Endodermal cell (in vitro differentiated cells): ENCODE data around the gene RCL1. TPM values are rescaled to one million over a fixed set of nuclear protein-coding genes. Genes with fewer than 3 reads are reported as not detected.
A peak's percentile ranks its signal among the peaks of the same experiment; 100 is the strongest.

ENCODE experiments used
- DNase-seq: peaks from one replicate; pipeline ENCODE4 v3.0.0-alpha.2; 2017
- H3K27ac ChIP-seq: 2 replicates; pipeline ENCODE4 v1.5.1; 2013; ENCODE audit warnings: mild to moderate bottlenecking, low read depth, low read length, moderate library complexity
- H3K27me3 ChIP-seq: 2 replicates; pipeline ENCODE4 v1.6.1; 2013; ENCODE audit warnings: mild to moderate bottlenecking, low read length, moderate library complexity; ENCODE audit not compliant: insufficient read depth, control insufficient read depth, poor library complexity, severe bottlenecking
- H3K36me3 ChIP-seq: 2 replicates; pipeline ENCODE4 v1.7.0; 2013; ENCODE audit warnings: mild to moderate bottlenecking, low read length, moderate library complexity; ENCODE audit not compliant: control insufficient read depth, insufficient read depth
- H3K4me1 ChIP-seq: one replicate; pipeline ENCODE4 v1.7.0; 2013; ENCODE audit warnings: low read length; ENCODE audit not compliant: control insufficient read depth, insufficient read depth
- H3K4me3 ChIP-seq: 2 replicates; pipeline ENCODE4 v1.5.1; 2013; ENCODE audit warnings: mild to moderate bottlenecking, low read length, moderate library complexity
- H3K9ac ChIP-seq: 2 replicates; pipeline ENCODE4 v1.6.1; 2013; ENCODE audit warnings: mild to moderate bottlenecking, low read length, moderate library complexity; ENCODE audit not compliant: poor library complexity, severe bottlenecking; ENCODE audit errors: extremely low read depth
- H3K9me3 ChIP-seq: 2 replicates; pipeline ENCODE4 v1.6.1; 2013; ENCODE audit warnings: mild to moderate bottlenecking, low read length, moderate library complexity; ENCODE audit not compliant: control insufficient read depth
- H3K27ac Mint-ChIP-seq: 2 replicates; pipeline ENCODE4 v1.8.0; 2020; ENCODE audit warnings: mixed read lengths
- H3K27me3 Mint-ChIP-seq: 2 replicates; pipeline ENCODE4 v1.8.0; 2021; ENCODE audit warnings: mild to moderate bottlenecking, mixed read lengths; ENCODE audit not compliant: insufficient read depth
- H3K36me3 Mint-ChIP-seq: 2 replicates; pipeline ENCODE4 v1.8.0; 2020; ENCODE audit warnings: low read depth, mixed read lengths
- H3K4me1 Mint-ChIP-seq: 2 replicates; pipeline ENCODE4 v1.8.0; 2020; ENCODE audit warnings: mixed read lengths
- H3K4me3 Mint-ChIP-seq: 2 replicates; pipeline ENCODE4 v1.8.0; 2020; ENCODE audit warnings: mild to moderate bottlenecking, moderate library complexity, mixed read lengths
- H3K9me3 Mint-ChIP-seq: 2 replicates; pipeline ENCODE4 v1.8.0; 2020; ENCODE audit warnings: mild to moderate bottlenecking, mixed read lengths
- WGBS, 2 experiments: methylation state at CpG; one replicate each; pipeline versions ENCODE4 v1.1.5 to v1.1.7; 2013; ENCODE audit warnings: missing lambda C conversion rate in 2 of 2, mixed read lengths in 1 of 2; ENCODE audit not compliant: insufficient coverage in 1 of 2, insufficient read length in 1 of 2; 5-methylcytosine and 5-hydroxymethylcytosine counted together
- total RNA-seq, 2 donors: library from RNA; stranded (reverse); fragmentation: NEBNext Ultra II Directional in 1 of 2; extraction: Animal tissue kit (Norgen Biotek cat#: 25700) in 1 of 2; gene quantifications; 2 replicates in 1 of 2; 3 replicates in 1 of 2; pipeline ENCODE4 v1.2.1, GENCODE V29; 2021
- TF ChIP-seq, protein P1 (sequence below): fragments of 200-600 bp; sonication (generic); conservative IDR thresholded peaks from 2 replicates; pipeline ENCODE4 v1.5.0; 2021; ENCODE audit warnings: antibody characterized with exemption, mild to moderate bottlenecking

The RCL1 gene
- total RNA-seq, 2 donors from 2014 or later, result 13.2 to 18.6 TPM

DNA sequence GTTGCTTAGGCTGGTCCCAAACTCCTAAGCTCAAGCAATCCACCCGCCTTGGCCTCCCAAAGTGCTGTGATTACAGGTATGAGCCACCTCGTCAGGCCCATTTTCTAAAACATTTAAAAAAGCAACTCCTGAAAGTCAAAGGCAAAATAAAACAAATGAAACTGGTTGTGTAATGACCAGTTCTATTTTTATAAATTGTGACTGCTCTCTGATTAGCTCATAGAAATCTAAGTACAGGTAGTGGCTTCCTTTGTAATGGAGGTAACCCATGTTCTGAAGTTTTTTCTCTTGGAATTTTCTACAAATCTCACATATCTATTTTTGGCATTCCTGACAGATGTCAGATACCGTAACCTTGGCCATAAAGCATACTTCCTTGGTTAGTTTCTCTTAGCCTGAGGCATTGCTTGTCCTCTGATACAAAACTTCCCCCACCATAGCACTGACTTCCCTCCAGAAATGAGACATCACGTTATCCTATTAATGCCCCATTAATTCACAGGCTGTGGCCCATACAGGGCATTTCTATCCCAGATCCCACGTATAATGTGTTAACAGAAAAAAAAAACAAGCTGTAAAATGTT, 37.6 kb upstream of the RCL1 start:
- Histone ChIP-seq H3K9ac (no peak overlapping the region), H3K27ac (no peak overlapping the region), H3K36me3 (no peaks in the 10 kb centered on the region), H3K4me3 (no peak overlapping the region), H3K9me3 (no peaks in the 10 kb centered on the region), H3K4me1 (no peaks in the 10 kb centered on the region), H3K27me3 (no peaks in the 10 kb centered on the region)
- DNase-seq, result no peak
- Mint-ChIP-seq H3K36me3 (no peaks in the 10 kb centered on the region), H3K27ac (no peak overlapping the region), H3K4me3 (no peak overlapping the region), H3K4me1 (peaks cover 29% of the 10 kb centered on the region), H3K9me3 (peaks cover 5% of the 10 kb centered on the region), H3K27me3 (no peaks in the 10 kb centered on the region)
- 90 to 94% methylated on average over 3 to 4 of the region's 5 CpGs for WGBS, 2 experiments
- TF ChIP-seq, protein P1, sequence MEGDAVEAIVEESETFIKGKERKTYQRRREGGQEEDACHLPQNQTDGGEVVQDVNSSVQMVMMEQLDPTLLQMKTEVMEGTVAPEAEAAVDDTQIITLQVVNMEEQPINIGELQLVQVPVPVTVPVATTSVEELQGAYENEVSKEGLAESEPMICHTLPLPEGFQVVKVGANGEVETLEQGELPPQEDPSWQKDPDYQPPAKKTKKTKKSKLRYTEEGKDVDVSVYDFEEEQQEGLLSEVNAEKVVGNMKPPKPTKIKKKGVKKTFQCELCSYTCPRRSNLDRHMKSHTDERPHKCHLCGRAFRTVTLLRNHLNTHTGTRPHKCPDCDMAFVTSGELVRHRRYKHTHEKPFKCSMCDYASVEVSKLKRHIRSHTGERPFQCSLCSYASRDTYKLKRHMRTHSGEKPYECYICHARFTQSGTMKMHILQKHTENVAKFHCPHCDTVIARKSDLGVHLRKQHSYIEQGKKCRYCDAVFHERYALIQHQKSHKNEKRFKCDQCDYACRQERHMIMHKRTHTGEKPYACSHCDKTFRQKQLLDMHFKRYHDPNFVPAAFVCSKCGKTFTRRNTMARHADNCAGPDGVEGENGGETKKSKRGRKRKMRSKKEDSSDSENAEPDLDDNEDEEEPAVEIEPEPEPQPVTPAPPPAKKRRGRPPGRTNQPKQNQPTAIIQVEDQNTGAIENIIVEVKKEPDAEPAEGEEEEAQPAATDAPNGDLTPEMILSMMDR, result no peak

- Mint-ChIP-seq H3K4me1 (peaks cover 29% of the 10 kb centered on the region), H3K9me3 (no peaks in the 10 kb centered on the region), H3K27ac (peak overlapping the region; percentile 36), H3K27me3 (peaks cover 6% of the 10 kb centered on the region), H3K4me3 (no peak overlapping the region), H3K36me3 (no peaks in the 10 kb centered on the region)
- no peak overlapping the region for H3K9ac ChIP-seq
- no peaks in the 10 kb centered on the region for H3K27me3 ChIP-seq
- TF ChIP-seq, protein P1, result no peak
- DNase-seq, result no peak
- H3K4me1 ChIP-seq, result no peaks in the 10 kb centered on the region
- no peak overlapping the region for H3K4me3 ChIP-seq
- 88 to 100% methylated on average over 1 to 4 of the region's 4 CpGs for WGBS, 2 experiments
- H3K9me3 ChIP-seq, result no peaks in the 10 kb centered on the region
- H3K36me3 ChIP-seq, result no peaks in the 10 kb centered on the region
- H3K27ac ChIP-seq, result no peak overlapping the region
These were observed 36.3 kb upstream of the RCL1 start for GRCh38 chr9:4756420-4756819.

DNA sequence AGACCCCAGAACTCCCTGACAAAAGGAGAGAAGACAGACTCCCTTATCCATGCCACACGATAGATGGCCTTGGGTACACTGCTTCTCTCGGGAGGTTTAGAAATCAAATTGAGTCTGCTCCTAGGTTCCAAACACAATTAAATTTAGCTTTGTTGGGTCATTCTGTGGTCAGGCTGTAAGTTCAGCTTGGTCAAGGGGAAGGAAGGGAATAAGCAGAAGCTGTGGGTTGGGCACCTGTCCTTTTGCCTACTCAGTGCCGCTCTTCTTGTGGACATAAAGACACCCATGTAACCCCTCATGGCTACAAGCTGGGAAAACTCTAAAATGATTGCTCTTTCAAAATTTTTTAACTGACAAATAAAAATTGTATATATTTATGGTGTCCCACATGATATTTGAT, 32.6 kb upstream of the RCL1 start:
- no peak overlapping the region for H3K4me3 Mint-ChIP-seq
- Histone ChIP-seq H3K36me3 (no peaks in the 10 kb centered on the region), H3K4me3 (no peak overlapping the region), H3K9me3 (no peaks in the 10 kb centered on the region), H3K4me1 (no peaks in the 10 kb centered on the region), H3K27ac (no peak overlapping the region), H3K9ac (no peak overlapping the region), H3K27me3 (no peaks in the 10 kb centered on the region)
- TF ChIP-seq, protein P1, result no peak
- H3K9me3 Mint-ChIP-seq, result no peaks in the 10 kb centered on the region
- H3K27me3 Mint-ChIP-seq, result peaks cover 11% of the 10 kb centered on the region
- H3K36me3 Mint-ChIP-seq, result no peaks in the 10 kb centered on the region
- peaks cover 38% of the 10 kb centered on the region for H3K4me1 Mint-ChIP-seq
- DNase-seq, result no peak
- no peak overlapping the region for H3K27ac Mint-ChIP-seq
- WGBS, 2 experiments, result 92% methylated on average over 3 of the region's 3 CpGs; no CpG with 5 or more reads in 1 of the 2 experiments
